ENCODE measurements around the gene SEPTIN11. TPM values are rescaled to one million over a fixed set of nuclear protein-coding genes. Genes with fewer than 3 reads are reported as not detected.

Gene SEPTIN11
- total RNA-seq, 1 donor, result 473 TPM

DNA sequence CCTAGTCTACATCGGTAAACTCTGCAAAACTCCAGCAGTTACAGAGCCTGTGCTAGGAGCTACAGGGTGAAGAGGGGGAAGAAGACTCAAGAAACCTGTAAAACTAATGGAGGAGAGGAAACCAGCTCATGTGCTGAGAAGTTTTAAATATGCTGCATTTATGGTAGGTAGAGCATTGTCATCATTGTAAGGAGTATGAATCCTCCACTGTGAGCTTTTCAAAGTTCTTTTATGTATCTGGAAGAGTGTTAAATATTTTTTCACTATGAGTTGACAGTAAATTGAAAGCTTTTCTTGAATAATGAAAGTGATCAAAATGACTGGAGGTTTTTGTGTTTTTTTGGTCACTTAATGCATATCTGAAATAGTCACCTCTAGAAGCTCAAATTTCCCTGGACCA is 46.2 kb downstream of the SEPTIN11 start:
- Histone ChIP-seq H3K27me3 (ENCODE audit: insufficient read depth, low read length) (no peaks in the 10 kb centered on the region), H2AFZ (ENCODE audit: low read length) (no peak overlapping the region), H3K4me2 (ENCODE audit: insufficient read depth, low read length) (no peak overlapping the region), H3K79me2 (ENCODE audit: insufficient read depth, low read length) (peaks cover 71% of the 10 kb centered on the region), H3K4me1 (ENCODE audit: insufficient read depth, low read length) (peaks cover 43% of the 10 kb centered on the region), H4K20me1 (ENCODE audit: insufficient read depth, low read length) (no peaks in the 10 kb centered on the region), H3K9me3 (ENCODE audit: low read depth, low read length) (no peaks in the 10 kb centered on the region), H3K36me3 (ENCODE audit: insufficient read depth, low read length) (peaks cover 48% of the 10 kb centered on the region), H3K4me3 (ENCODE audit: insufficient read depth, low read length) (no peak overlapping the region), H3K27ac (ENCODE audit: low read depth, low read length) (no peak overlapping the region)
- TF ChIP-seq, protein P1, sequence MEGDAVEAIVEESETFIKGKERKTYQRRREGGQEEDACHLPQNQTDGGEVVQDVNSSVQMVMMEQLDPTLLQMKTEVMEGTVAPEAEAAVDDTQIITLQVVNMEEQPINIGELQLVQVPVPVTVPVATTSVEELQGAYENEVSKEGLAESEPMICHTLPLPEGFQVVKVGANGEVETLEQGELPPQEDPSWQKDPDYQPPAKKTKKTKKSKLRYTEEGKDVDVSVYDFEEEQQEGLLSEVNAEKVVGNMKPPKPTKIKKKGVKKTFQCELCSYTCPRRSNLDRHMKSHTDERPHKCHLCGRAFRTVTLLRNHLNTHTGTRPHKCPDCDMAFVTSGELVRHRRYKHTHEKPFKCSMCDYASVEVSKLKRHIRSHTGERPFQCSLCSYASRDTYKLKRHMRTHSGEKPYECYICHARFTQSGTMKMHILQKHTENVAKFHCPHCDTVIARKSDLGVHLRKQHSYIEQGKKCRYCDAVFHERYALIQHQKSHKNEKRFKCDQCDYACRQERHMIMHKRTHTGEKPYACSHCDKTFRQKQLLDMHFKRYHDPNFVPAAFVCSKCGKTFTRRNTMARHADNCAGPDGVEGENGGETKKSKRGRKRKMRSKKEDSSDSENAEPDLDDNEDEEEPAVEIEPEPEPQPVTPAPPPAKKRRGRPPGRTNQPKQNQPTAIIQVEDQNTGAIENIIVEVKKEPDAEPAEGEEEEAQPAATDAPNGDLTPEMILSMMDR (IDR thresholded peaks at IDR 0.05; ENCODE audit: extremely low read depth, low read depth, low read length), result no peak
- no peak for DNase-seq (ENCODE audit: insufficient read length, low spot score, missing footprints)

- Histone ChIP-seq H3K4me1 (ENCODE audit: insufficient read depth, low read length) (peaks cover 42% of the 10 kb centered on the region), H3K27ac (ENCODE audit: low read depth, low read length) (no peak overlapping the region), H3K4me2 (ENCODE audit: insufficient read depth, low read length) (no peak overlapping the region), H3K36me3 (ENCODE audit: insufficient read depth, low read length) (peaks cover 52% of the 10 kb centered on the region), H3K79me2 (ENCODE audit: insufficient read depth, low read length) (peaks cover 68% of the 10 kb centered on the region), H3K27me3 (ENCODE audit: insufficient read depth, low read length) (no peaks in the 10 kb centered on the region), H4K20me1 (ENCODE audit: insufficient read depth, low read length) (no peaks in the 10 kb centered on the region), H3K9me3 (ENCODE audit: low read depth, low read length) (no peaks in the 10 kb centered on the region), H2AFZ (ENCODE audit: low read length) (no peak overlapping the region), H3K4me3 (ENCODE audit: insufficient read depth, low read length) (no peak overlapping the region)
- DNase-seq (ENCODE audit: insufficient read length, low spot score, missing footprints), result no peak
- TF ChIP-seq, protein P1 (IDR thresholded peaks at IDR 0.05; ENCODE audit: extremely low read depth, low read depth, low read length), result no peak
Observed at GRCh38 chr4:76996445-76996844, 46.9 kb downstream of the SEPTIN11 start.

GRCh38 chr4:76997077-76997476 is 47.5 kb downstream of the SEPTIN11 start:
- no peaks in the 10 kb centered on the region for H4K20me1 ChIP-seq (ENCODE audit: insufficient read depth, low read length)

DNA sequence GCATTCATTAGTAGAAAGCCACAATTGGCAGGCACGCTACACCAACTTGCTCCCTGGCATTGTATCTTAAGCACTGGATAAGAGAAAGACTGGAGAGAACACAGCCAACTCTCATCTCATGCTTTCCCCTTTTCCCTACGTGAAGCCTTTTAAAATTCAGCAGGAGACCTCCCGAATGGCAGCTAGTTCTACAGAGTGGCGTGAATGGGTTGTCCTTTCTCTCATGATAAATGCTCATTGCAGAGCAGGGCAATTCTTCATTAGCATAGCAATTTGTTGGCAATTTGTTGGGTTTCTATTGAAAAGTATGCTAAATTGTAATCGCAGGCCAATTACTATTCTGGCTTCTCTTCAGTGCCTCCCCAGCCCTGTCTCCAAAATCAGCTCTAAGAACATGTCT is 48.0 kb downstream of the SEPTIN11 start:
- Histone ChIP-seq H3K4me1 (ENCODE audit: insufficient read depth, low read length) (peaks cover 44% of the 10 kb centered on the region), H4K20me1 (ENCODE audit: insufficient read depth, low read length) (no peaks in the 10 kb centered on the region), H2AFZ (ENCODE audit: low read length) (no peak overlapping the region), H3K4me2 (ENCODE audit: insufficient read depth, low read length) (no peak overlapping the region), H3K27ac (ENCODE audit: low read depth, low read length) (no peak overlapping the region), H3K4me3 (ENCODE audit: insufficient read depth, low read length) (no peak overlapping the region), H3K9me3 (ENCODE audit: low read depth, low read length) (no peaks in the 10 kb centered on the region), H3K79me2 (ENCODE audit: insufficient read depth, low read length) (peaks cover 57% of the 10 kb centered on the region), H3K27me3 (ENCODE audit: insufficient read depth, low read length) (no peaks in the 10 kb centered on the region), H3K36me3 (ENCODE audit: insufficient read depth, low read length) (peaks cover 56% of the 10 kb centered on the region)
- DNase-seq (ENCODE audit: insufficient read length, low spot score, missing footprints), result no peak
- TF ChIP-seq, protein P1 (IDR thresholded peaks at IDR 0.05; ENCODE audit: extremely low read depth, low read depth, low read length), result no peak

More at GRCh38 chr4:76997077-76997476, 47.5 kb downstream of the SEPTIN11 start:
- no peaks in the 10 kb centered on the region for H3K9me3 ChIP-seq (ENCODE audit: low read depth, low read length)
- H3K4me2 ChIP-seq (ENCODE audit: insufficient read depth, low read length), result no peak overlapping the region
- TF ChIP-seq, protein P1 (IDR thresholded peaks at IDR 0.05; ENCODE audit: extremely low read depth, low read depth, low read length), result no peak
- no peak for DNase-seq (ENCODE audit: insufficient read length, low spot score, missing footprints)
- no peak overlapping the region for H3K4me3 ChIP-seq (ENCODE audit: insufficient read depth, low read length)
- H3K4me1 ChIP-seq (ENCODE audit: insufficient read depth, low read length), result peaks cover 43% of the 10 kb centered on the region
- peaks cover 62% of the 10 kb centered on the region for H3K79me2 ChIP-seq (ENCODE audit: insufficient read depth, low read length)
- no peaks in the 10 kb centered on the region for H3K27me3 ChIP-seq (ENCODE audit: insufficient read depth, low read length)
- H3K36me3 ChIP-seq (ENCODE audit: insufficient read depth, low read length), result peaks cover 54% of the 10 kb centered on the region
- no peak overlapping the region for H2AFZ ChIP-seq (ENCODE audit: low read length)
- H3K27ac ChIP-seq (ENCODE audit: low read depth, low read length), result no peak overlapping the region

Data from osteoblast (primary cell).